ENCODE data around the gene SCP2D1. TPM values are rescaled to one million over a fixed set of nuclear protein-coding genes. Genes with fewer than 3 reads are reported as not detected.

The SCP2D1 gene
- total RNA-seq, 1 experiment from 2014 or later, result not detected

GRCh38 chr20:18801516-18801915, 12.1 kb upstream of the SCP2D1 start:
- H3K9me2 ChIP-seq (ENCODE audit: insufficient read depth), result no peaks in the 10 kb centered on the region
- TF ChIP-seq MAX (IDR thresholded peaks at IDR 0.05) (no peak), CTCF (IDR thresholded peaks at IDR 0.05 in 2 of 3, conservative IDR thresholded peaks at IDR 0.05 in 1 of 3; ENCODE audit: borderline replicate concordance in 1 of 3, insufficient read depth in 1 of 3, low read depth in 2 of 3, low read length in 2 of 3) (no peak), EZH2phosphoT487 (IDR thresholded peaks at IDR 0.05; ENCODE audit: borderline replicate concordance) (no peak), SP1 (IDR thresholded peaks at IDR 0.05; ENCODE audit: low read depth) (no peak), FOSL1 (IDR thresholded peaks at IDR 0.05; ENCODE audit: low read depth) (no peak)

GRCh38 chr20:18802012-18802634, 11.5 kb upstream of the SCP2D1 start:
- intact Hi-C loops (cut with micrococcal nuclease), result no loop called here
- ChIA-PET POLR2A (no interaction called here), CTCF (no interaction called here), RAD21 (ENCODE audit: low non-redundant PET in 1 of 2, low total read pairs in 2 of 2, uncharacterized antibody in 2 of 2, unreplicated experiment in 2 of 2) (no interaction called here)
- H3K4me2 ChIP-seq (ENCODE audit: low read length), result no peak overlapping the region
- H2AFZ ChIP-seq (ENCODE audit: low read depth, low read length, poor library complexity, severe bottlenecking), result no peak overlapping the region
- H3K9me3 ChIP-seq (ENCODE audit: control insufficient read depth in 1 of 2, insufficient read depth in 1 of 2, low read depth in 1 of 2, low read length in 2 of 2), result no peaks in the 10 kb centered on the region
- ATAC-seq (no peak), DNase-seq (ENCODE audit: low read depth, low spot score) (no peak)
- no peaks in the 10 kb centered on the region for H3K79me2 ChIP-seq (ENCODE audit: insufficient read depth, low read length)
- H4K20me1 ChIP-seq (ENCODE audit: insufficient read depth), result no peaks in the 10 kb centered on the region
- no peak overlapping the region for H3K27ac ChIP-seq (ENCODE audit: low read depth, low read length)
- H3K27me3 ChIP-seq (ENCODE audit: insufficient read depth, low read length), result no peaks in the 10 kb centered on the region; the same call in 1 of the 2 replicates
- BruUV-seq (replicated peaks), result no TSS peak
- H3K9me2 ChIP-seq (ENCODE audit: insufficient read depth), result no peaks in the 10 kb centered on the region
- H3K36me3 ChIP-seq (ENCODE audit: control insufficient read depth in 1 of 2, insufficient read depth in 2 of 2, low read length in 2 of 2), result no peaks in the 10 kb centered on the region
- TF ChIP-seq SRF (IDR thresholded peaks at IDR 0.05; ENCODE audit: low read depth) (no peak), TCF7L2 (IDR thresholded peaks at IDR 0.05; ENCODE audit: borderline replicate concordance, extremely low read depth, insufficient read depth, insufficient read length) (no peak)
- H3K4me3 ChIP-seq (replicated peaks in 1 of 2; ENCODE audit: low read depth in 1 of 2, low read length in 2 of 2), result no peak overlapping the region
- no peaks in the 10 kb centered on the region for H3K4me1 ChIP-seq (ENCODE audit: control insufficient read depth in 1 of 2, insufficient read depth in 2 of 2, low read length in 2 of 2)
- no peak overlapping the region for H3K9ac ChIP-seq (ENCODE audit: low read length)

More at GRCh38 chr20:18801516-18801915, 12.1 kb upstream of the SCP2D1 start:
- ChIA-PET CTCF (no interaction called here), POLR2A (no interaction called here), RAD21 (ENCODE audit: low non-redundant PET in 1 of 2, low total read pairs in 2 of 2, uncharacterized antibody in 2 of 2, unreplicated experiment in 2 of 2) (no interaction called here)
- Histone ChIP-seq H3K4me2 (ENCODE audit: low read length) (no peak overlapping the region), H4K20me1 (ENCODE audit: insufficient read depth) (no peaks in the 10 kb centered on the region), H3K9ac (ENCODE audit: low read length) (no peak overlapping the region), H3K27ac (ENCODE audit: low read depth, low read length) (no peak overlapping the region), H3K4me1 (ENCODE audit: control insufficient read depth in 1 of 2, insufficient read depth in 2 of 2, low read length in 2 of 2) (no peaks in the 10 kb centered on the region), H3K4me3 (replicated peaks in 1 of 2; ENCODE audit: low read depth in 1 of 2, low read length in 2 of 2) (no peak overlapping the region), H2AFZ (ENCODE audit: low read depth, low read length, poor library complexity, severe bottlenecking) (no peak overlapping the region), H3K79me2 (ENCODE audit: insufficient read depth, low read length) (no peaks in the 10 kb centered on the region), H3K27me3 (ENCODE audit: insufficient read depth, low read length) (no peaks in the 10 kb centered on the region; the same call in 1 of the 2 replicates), H3K36me3 (ENCODE audit: control insufficient read depth in 1 of 2, insufficient read depth in 2 of 2, low read length in 2 of 2) (no peaks in the 10 kb centered on the region), H3K9me3 (ENCODE audit: control insufficient read depth in 1 of 2, insufficient read depth in 1 of 2, low read depth in 1 of 2, low read length in 2 of 2) (no peaks in the 10 kb centered on the region)
- intact Hi-C loops (cut with micrococcal nuclease), result no loop called here
- DNase-seq (ENCODE audit: low read depth, low spot score) (no peak), ATAC-seq (no peak)
- BruUV-seq (replicated peaks), result no TSS peak
